KMS-11 (cell line): Measurements from ENCODE around the gene LGR4.

Experiments
- H2AFZ ChIP-seq: fragments of 200-600 bp; sonication (generic); 2 replicates; pipeline ENCODE4 v1.6.1; 2016; ENCODE audit warnings: antibody characterized with exemption, mixed run types, low read depth
- H3K27ac ChIP-seq: fragments of 200-600 bp; sonication (generic); 2 replicates; pipeline ENCODE4 v1.6.1; 2016; ENCODE audit warnings: mild to moderate bottlenecking, mixed run types
- H3K27me3 ChIP-seq: fragments of 200-600 bp; sonication (generic); 2 replicates; pipeline ENCODE4 v1.6.1; 2017; ENCODE audit warnings: mild to moderate bottlenecking, low read depth, mixed run types, moderate library complexity; ENCODE audit not compliant: insufficient read depth
- H3K36me3 ChIP-seq: fragments of 200-600 bp; sonication (generic); 2 replicates; pipeline ENCODE4 v1.6.1; 2017; ENCODE audit warnings: mild to moderate bottlenecking, mixed run types; ENCODE audit not compliant: insufficient read depth
- H3K4me1 ChIP-seq: fragments of 200-600 bp; sonication (generic); 2 replicates; pipeline ENCODE4 v1.6.1; 2016; ENCODE audit warnings: mild to moderate bottlenecking, low read depth, mixed run types; ENCODE audit not compliant: poor library complexity, severe bottlenecking
- H3K4me2 ChIP-seq: fragments of 200-600 bp; sonication (generic); 2 replicates; pipeline ENCODE4 v1.7.0; 2016; ENCODE audit warnings: mild to moderate bottlenecking, mixed run types
- H3K4me3 ChIP-seq: fragments of 200-600 bp; sonication (generic); IDR thresholded peaks from 2 replicates; pipeline ENCODE4 v1.6.1; 2017; ENCODE audit warnings: low read depth, low read length, mixed read lengths; ENCODE audit not compliant: insufficient read depth
- H3K79me2 ChIP-seq: fragments of 200-600 bp; sonication (generic); 2 replicates; pipeline ENCODE4 v1.6.1; 2016; ENCODE audit warnings: low read depth, mixed run types; ENCODE audit not compliant: insufficient read depth
- H3K9ac ChIP-seq: fragments of 200-600 bp; sonication (generic); 2 replicates; pipeline ENCODE4 v1.6.1; 2016; ENCODE audit warnings: mild to moderate bottlenecking, mixed run types
- H4K20me1 ChIP-seq: fragments of 200-600 bp; sonication (generic); 2 replicates; pipeline ENCODE4 v1.6.1; 2016; ENCODE audit warnings: mild to moderate bottlenecking, mixed run types; ENCODE audit not compliant: insufficient read depth
- TF ChIP-seq, protein P1 (sequence below): fragments of 200-600 bp; sonication (generic); conservative IDR thresholded peaks from 2 replicates; pipeline ENCODE4 v1.6.1; 2017; ENCODE audit warnings: low read depth, mild to moderate bottlenecking, antibody characterized with exemption, low read length, moderate library complexity, mixed read lengths

LGR4 gene

DNA sequence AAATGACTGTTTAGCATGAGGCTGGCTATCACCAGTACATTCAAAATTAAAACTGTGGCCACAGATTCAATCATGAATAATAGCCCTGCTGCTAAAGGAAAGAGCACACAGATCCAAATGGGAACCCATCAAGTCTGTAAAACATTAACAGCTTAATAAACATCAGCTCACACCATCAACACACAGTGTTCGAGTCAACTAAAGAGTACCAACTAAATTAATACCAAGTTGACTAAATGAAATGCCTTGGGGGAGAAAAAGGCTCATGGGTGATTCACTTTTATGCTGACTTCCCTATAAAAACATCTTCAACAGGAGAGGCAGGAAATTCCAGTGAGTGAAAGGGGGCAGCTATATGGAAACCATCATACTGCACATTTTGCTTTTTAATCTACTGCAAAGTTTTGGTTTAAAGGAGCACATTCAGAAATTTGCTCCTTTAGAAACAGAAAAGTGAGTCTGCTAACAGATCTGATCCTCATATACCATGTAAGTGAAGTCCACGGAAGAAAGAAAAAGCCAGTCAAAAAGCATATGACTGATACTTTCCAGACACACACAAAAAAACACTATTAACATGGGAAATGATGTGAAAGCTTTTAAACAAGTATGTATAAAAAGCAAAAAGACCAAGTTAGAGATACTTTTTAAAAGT, 16.3 kb downstream of the LGR4 start:
- Histone ChIP-seq H3K4me3 (no peak overlapping the region), H3K4me1 (no peaks in the 10 kb centered on the region), H3K9ac (no peak overlapping the region), H3K36me3 (no peaks in the 10 kb centered on the region), H3K27me3 (no peaks in the 10 kb centered on the region), H3K79me2 (no peaks in the 10 kb centered on the region), H3K4me2 (no peak overlapping the region), H2AFZ (no peak overlapping the region), H4K20me1 (no peaks in the 10 kb centered on the region), H3K27ac (no peak overlapping the region)
- TF ChIP-seq, protein P1, sequence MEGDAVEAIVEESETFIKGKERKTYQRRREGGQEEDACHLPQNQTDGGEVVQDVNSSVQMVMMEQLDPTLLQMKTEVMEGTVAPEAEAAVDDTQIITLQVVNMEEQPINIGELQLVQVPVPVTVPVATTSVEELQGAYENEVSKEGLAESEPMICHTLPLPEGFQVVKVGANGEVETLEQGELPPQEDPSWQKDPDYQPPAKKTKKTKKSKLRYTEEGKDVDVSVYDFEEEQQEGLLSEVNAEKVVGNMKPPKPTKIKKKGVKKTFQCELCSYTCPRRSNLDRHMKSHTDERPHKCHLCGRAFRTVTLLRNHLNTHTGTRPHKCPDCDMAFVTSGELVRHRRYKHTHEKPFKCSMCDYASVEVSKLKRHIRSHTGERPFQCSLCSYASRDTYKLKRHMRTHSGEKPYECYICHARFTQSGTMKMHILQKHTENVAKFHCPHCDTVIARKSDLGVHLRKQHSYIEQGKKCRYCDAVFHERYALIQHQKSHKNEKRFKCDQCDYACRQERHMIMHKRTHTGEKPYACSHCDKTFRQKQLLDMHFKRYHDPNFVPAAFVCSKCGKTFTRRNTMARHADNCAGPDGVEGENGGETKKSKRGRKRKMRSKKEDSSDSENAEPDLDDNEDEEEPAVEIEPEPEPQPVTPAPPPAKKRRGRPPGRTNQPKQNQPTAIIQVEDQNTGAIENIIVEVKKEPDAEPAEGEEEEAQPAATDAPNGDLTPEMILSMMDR, result no peak

DNA sequence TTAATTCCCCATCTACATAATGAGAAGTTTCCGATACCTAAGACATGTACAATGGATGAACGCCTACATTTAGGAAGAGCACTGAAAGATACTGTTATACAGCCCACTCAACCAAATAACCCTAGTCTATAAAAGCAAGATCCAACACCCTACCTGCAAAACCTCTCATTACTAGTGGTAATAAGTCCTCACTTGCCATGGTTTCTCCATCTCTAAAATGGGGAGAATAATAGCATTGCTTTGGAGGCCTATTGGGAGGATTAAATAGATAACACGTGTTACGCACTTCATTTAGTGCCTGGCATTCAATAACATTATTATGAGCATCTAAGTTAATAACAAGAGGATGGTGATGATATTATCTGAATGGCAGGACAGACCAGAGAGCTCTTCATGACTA, 16.9 kb downstream of the LGR4 start:
- Histone ChIP-seq H3K79me2 (no peaks in the 10 kb centered on the region), H3K27me3 (no peaks in the 10 kb centered on the region), H3K4me3 (no peak overlapping the region), H2AFZ (no peak overlapping the region), H3K27ac (no peak overlapping the region), H3K4me1 (no peaks in the 10 kb centered on the region), H3K36me3 (no peaks in the 10 kb centered on the region), H3K4me2 (no peak overlapping the region), H3K9ac (no peak overlapping the region), H4K20me1 (no peaks in the 10 kb centered on the region)
- TF ChIP-seq, protein P1, result no peak

- TF ChIP-seq, protein P1, result no peak
- Histone ChIP-seq H2AFZ (no peak overlapping the region), H4K20me1 (no peaks in the 10 kb centered on the region), H3K4me3 (no peak overlapping the region), H3K79me2 (no peaks in the 10 kb centered on the region), H3K27ac (no peak overlapping the region), H3K4me2 (no peak overlapping the region), H3K36me3 (no peaks in the 10 kb centered on the region), H3K27me3 (no peaks in the 10 kb centered on the region), H3K4me1 (no peaks in the 10 kb centered on the region), H3K9ac (no peak overlapping the region)
These were observed 18.9 kb downstream of the LGR4 start for GRCh38 chr11:27453701-27454100.

DNA sequence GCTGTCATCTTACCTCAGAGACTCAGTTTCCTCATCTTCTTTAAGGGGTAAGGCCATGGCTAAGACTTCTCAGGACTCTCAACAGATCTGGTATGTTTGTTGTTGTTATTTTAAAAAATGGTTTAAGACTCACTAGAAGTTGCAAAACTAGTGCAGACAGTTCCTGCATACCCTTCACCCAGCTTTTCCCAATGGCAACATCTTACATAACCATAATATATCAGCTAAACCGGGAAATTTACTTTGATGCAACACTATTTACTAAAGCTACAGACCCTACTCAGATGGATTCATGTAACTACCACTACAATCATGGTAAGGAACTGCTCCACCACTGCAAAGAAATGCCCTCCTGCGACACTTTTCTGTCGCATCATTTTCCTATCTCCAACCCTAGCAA, 20.4 kb downstream of the LGR4 start:
- no peak overlapping the region for H2AFZ ChIP-seq
- TF ChIP-seq, protein P1, result no peak
- H3K4me1 ChIP-seq, result peaks cover 4% of the 10 kb centered on the region
- no peaks in the 10 kb centered on the region for H4K20me1 ChIP-seq
- no peak overlapping the region for H3K4me2 ChIP-seq
- H3K27ac ChIP-seq, result no peak overlapping the region
- H3K4me3 ChIP-seq, result no peak overlapping the region
- no peaks in the 10 kb centered on the region for H3K36me3 ChIP-seq
- H3K79me2 ChIP-seq, result no peaks in the 10 kb centered on the region
- H3K27me3 ChIP-seq, result no peaks in the 10 kb centered on the region
- no peak overlapping the region for H3K9ac ChIP-seq
